Measurements from ENCODE around the gene WDR18.
A peak's percentile ranks its signal among the peaks of the same experiment; 100 is the strongest.
"Not testable (repeated sequence)": the region's sequence is repeated elsewhere in the genome, so short reads cannot be mapped to it uniquely, and the experiment has no call there.

WDR18 gene

DNA sequence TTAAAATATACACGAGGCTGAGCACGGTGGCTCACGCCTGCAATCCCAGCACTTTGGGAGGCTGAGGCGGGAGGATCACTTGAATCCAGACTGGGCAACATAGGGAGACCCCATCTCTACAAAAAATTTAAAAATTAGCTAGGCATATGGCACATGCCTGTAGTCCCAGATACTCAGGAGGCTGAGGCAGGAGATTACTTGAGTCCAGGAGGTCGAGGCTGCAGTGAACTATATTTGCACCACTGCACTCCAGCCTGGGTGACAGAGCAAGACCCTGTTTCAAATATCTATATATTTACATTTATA is 39.7 kb downstream of the WDR18 start:
- DNase-seq = not testable (repeated sequence)

DNA sequence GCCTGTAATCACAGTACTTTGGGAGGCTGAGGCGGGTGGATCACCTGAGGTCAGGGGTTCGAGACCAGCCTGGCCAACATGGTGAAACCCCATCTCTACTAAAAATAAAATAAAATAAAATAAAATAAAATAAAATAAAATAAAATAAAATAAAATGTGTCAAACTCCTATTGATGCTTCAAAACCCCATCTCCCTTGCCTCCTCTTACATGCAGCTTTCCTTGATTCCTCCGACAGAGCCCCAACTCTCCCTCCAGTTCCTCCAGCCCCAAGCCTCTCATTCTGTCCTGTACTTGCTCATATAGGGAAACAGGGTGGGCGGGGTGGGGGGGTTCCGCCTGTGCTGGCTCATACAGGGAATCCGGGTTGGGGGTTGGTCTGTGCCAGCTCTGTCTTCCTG is 40.9 kb downstream of the WDR18 start:
- not testable (repeated sequence) for DNase-seq

DNA sequence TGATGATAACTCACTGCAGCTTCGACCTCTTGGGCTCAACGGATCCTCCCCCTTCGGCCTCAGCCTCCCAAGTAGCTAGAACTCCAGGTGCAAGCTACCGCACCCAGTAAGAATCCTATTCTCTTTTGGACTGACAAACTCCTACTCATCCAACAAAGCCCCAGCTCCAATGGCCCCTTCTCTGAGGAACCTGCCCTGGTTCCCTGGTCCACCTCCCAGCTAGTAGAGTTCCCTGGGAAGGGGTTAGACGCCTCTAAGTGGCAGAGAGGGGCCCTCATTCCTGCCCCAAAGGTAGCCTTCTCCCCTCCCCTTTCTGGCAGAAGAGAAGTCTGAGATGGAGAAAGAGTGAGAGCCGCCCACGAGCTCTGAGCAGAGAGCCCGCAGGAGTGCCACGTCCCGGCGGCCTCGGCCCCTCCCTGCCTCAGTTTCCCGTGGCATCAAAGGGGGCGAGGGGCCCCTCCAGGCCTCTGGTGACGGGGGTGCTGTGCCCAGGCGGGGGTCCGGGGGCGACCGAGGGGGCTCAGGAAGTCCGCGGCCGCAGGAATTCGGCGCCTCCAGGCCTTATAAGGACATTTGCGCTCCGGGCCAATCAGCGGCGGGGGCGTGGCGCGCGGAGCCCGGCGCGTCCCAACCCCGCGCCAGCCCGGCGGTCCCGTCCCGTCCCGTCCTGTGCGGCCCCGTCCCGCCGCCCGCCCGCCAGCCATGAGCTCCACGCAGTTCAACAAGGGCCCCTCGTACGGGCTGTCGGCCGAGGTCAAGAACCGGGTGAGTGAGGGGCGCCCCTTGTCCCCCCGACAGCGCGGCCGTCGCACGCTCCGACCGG is 42.0 kb downstream of the WDR18 start, which contains the start of gene CNN2:
Gene CNN2, plus strand, starts transcription at position 649 of the 823 bp plus-strand sequence. Its CDS starts 54 bp downstream, at position 703.
- peak; percentile 91 for DNase-seq

DNA sequence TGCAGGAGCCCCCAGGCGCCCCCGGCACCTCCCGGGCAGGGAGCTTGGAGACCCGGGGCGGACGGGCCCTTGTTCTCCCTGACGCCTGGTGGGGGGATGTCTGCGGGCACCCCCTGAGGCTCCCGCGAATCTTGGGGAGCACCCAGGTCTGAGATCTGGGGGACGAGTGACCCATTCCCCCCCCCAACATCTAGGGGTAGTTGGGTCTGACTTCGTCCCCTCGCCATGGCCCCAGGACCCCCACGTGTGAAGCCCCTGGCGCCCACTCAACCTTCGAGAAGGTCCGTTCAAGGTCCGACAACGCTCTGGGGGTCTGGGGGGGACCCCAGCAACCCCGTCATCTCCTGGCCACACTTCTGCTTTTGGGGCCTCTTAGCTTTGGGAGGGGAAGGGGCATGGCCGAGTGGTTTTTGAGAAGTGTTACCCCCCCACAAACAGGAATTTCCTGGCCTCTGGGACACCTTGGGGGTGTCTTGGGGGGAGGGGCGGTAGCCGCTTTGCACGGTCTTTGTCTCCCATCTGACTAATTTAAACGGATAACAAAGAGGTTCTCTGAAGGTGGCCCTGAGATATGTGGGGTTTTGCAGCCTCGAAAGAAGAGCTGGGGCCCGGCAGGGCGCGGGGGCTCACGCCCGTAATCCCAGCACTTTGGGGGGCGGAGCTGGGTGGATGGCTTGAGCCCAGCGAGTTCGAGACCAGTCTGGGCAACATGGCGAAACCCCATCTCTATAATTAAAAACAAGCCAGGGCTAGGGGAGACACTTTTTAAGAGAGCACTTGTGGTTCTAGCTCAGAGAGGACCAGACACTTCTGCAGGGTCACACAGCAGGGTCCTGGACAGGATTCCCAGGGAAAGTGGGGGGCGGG is 42.9 kb downstream of the WDR18 start:
- peak; percentile 37 for DNase-seq

DNA sequence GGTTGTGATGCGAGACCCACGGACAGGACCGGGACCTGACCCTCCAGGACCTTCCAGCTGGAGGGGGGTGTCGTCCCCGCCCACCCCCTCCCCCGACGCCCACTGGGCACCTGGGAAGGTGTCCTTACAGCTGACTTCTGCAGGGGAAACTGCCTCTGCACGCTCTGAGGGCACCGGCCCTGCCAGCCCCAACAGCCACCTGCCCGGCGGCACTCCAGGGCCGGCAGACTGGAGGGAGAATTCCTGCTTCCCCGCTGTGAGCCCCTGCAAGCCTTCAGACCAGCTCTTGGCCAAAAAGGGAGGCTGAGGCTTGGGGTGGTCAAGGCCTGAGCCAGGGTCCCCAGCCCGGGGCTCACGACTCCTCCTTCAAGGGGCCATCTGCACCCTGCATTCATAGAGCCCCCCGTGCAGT is 43.5 kb downstream of the WDR18 start:
- peak; percentile 68 for DNase-seq

DNA sequence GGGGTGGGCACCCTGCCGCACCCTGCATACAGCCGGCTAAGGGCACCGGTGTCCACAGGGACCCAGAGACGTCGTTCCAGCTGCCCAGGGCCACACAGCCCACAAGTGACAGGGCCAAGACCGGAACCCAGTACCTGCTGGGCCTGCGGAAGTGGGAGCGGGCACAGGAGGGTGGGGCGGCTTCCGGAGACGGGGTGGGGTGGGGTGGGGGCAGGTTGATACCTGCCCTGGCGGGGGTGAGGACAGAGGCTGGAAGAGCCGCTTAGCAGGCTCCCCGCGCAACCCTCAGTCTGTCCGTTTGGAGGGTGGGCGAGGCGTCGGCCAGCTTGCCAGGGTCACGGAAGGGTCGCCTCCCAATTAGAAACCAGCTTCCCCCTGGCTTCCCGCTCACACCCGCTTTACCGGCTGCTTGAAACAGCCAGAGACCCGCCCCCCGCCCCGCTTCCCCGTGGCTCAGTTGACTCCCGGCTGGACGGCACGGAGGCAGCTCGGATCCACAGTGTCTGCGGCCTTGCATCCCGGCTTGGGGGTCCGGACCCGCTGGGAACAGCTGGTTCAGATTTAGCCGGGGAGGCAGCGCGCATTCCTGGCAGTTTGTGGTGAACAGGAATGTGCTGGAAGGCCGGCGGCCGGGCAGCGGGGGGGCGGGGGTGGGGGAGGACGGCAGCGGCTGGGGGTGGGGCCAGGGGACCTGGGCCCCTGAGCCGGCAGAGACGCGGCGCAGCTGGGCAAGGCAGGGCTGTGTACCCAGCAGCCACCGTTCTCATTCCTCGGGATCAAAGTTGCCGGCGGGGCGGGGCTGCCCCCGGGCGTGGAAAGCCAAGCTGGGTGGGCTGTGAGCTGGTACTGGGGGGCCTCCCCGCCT is 44.1 kb downstream of the WDR18 start:
- peak; percentile 84 for DNase-seq

DNA sequence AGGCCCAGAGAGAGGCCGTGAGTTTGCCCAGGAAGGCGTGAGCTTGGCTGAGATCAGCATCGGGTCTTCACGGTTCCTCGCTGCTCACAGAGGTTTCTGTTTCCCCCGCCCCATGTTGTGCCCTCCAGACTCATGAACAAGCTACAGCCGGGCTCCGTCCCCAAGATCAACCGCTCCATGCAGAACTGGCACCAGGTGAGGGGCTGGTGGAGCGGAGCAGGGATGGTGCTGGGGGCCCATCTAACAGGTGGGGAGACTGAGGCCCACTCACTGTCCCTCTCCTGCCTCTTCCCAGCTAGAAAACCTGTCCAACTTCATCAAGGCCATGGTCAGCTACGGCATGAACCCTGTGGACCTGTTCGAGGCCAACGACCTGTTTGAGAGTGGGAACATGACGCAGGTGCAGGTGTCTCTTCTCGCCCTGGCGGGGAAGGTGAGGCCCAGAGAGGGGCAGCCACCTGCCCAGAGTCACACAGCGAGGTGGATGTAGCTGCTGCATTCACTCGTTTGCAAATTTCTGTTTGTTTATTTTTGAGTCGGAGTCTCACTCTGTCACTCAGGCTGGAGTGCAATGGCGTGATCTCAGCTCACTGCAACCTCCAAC is 48.2 kb downstream of the WDR18 start:
- DNase-seq = no peak

DNA sequence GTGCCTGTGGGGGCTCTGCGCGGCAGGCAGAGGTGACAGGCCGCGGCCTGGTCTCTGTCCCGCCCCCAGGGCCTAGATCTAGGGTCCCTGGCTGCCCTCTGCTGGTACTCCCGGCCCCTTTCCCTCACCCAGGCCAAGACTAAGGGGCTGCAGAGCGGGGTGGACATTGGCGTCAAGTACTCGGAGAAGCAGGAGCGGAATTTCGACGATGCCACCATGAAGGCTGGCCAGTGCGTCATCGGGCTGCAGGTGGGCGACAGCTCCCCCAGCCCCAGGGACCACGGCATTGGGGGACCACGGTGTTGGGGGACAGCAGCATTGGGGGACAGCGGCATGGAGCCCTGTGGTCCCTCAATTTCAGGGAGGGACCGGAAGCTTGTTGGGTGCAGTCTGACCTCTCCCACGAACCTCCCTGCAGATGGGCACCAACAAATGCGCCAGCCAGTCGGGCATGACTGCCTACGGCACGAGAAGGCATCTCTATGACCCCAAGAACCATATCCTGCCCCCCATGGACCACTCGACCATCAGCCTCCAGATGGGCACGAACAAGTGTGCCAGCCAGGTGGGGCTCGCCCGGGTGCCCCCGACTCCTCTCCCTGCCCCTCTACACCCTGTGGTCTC is 52.0 kb downstream of the WDR18 start:
- no peak for DNase-seq

DNA sequence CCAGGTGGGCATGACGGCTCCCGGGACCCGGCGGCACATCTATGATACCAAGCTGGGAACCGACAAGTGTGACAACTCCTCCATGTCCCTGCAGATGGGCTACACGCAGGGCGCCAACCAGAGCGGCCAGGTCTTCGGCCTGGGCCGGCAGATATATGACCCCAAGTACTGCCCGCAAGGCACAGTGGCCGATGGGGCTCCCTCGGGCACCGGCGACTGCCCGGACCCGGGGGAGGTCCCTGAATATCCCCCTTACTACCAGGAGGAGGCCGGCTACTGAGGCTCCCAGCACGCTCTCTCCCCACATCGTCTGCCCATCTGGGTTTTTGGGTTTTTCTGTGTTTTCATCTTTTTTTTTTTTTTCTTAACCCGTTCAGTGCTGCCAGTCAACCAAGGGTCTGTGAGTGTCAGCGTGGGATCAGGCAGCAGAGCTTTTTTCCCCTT is 53.5 kb downstream of the WDR18 start:
- no peak for DNase-seq

DNA sequence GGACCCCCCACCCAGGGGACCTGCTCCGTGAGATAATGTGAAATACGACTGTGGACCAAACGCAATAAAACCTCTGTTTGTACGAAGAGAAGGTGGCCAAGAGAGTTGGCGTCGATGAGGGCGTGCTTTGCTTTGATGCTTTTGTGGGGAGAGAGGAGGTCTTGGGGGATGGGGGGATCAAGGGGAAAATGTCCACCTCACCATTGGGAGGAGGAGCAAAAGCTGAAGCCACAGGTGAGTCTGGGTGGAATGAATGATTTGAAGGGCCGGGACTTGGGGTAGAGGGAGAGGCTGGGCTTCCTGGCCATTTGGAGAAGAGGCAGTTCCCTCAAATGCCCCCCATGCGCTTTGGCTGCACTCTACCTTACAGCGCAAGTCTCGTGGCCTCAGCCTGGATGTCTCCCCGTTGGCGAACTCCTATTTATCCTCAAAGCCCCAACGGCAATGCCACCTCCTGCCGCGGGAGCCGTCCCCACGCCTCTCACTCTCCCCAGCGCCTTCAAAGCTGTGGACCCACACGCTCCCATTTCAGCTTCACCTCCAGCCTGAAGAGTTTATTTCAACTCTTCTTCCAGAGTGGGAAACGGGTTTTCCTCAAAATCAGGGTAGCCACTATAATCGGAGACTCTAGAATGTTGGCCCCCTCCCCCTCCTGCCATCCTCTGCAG is 55.0 kb downstream of the WDR18 start:
- DNase-seq = no peak

DNA sequence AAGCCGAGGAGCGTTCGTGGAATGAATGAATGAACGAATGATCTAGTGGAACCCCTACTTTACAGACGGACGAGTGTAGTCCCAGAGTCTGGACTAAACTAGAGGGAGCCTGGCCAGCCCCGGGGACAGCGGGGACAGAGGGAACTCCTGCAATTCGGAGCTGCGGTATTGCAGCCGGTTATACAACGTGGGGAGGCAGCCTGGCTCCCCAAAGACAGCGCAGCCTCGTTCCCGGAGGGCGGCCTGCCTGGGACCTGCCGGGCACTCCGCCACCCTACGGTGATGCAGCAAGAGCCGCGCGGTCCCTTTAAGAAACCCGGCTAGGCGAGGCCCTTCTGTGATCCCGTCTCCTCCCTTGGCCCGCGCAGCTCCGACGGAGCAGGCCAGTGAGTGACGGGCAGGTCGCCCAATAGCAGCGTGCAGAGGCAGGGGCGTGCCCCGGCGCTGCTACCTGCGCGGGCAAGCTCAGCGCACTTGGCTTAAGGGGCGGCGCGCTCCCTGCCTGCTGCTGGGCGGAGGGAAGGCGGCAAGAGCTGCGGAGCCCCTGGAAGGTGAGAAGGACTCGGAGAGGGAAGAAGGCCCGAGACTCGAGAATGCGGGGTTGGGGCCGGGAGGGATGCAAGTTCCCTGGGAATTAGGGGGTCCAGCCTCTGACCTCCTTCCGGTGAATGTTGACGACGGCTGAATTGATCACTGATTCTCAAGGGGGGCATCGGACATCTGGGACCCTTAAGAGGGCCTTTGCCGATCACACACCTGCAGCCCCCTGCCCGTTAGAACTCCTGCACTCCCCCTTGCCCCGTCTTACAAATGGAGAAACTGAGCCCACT is 55.7 kb downstream of the WDR18 start, which contains the start of gene ABCA7:
Gene ABCA7, plus strand, starts transcription at position 462 of the 830 bp plus-strand sequence. CDS start 1,255 bp downstream, outside the sequence.
- peak; percentile 88 for DNase-seq

DNA sequence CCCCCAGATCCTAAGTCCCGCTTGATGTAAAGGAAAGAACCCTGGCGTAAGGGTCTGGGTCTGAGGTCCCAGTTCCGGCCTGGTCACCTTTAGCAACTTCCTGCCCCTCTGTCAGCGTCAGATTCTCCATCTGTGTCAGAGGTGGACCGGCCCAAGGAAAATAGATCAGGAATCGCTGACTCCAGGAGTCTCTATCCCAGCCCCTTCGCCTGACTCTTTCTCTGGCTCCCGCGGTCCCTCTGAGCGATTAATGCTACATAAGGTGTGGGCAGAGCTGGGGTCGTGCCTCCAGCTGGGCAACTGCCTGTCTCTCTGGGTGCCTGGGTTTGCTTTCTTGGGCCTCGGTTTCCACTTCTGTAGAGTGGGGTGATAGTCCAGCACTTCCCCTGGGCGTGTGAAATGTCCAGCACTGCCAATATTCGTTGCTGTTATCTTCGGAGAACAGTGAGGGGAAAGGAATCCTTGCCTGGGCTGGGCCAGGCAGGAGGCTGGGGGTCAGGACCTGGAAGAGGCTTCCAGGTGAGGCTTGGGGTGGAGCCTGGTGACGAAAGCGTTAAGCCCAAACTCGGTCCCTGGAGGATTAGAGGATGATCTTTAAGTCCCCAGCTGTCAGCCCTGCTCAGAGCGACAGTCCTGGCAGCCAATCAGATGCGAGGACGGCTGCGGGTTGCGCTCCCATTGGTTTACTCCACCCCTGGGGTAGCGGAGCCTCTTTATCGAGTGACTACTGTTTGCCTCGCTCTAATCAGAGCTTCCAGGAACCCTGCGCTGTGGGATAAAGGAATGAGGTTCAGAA is 56.5 kb downstream of the WDR18 start:
- DNase-seq = peak; percentile 98

DNA sequence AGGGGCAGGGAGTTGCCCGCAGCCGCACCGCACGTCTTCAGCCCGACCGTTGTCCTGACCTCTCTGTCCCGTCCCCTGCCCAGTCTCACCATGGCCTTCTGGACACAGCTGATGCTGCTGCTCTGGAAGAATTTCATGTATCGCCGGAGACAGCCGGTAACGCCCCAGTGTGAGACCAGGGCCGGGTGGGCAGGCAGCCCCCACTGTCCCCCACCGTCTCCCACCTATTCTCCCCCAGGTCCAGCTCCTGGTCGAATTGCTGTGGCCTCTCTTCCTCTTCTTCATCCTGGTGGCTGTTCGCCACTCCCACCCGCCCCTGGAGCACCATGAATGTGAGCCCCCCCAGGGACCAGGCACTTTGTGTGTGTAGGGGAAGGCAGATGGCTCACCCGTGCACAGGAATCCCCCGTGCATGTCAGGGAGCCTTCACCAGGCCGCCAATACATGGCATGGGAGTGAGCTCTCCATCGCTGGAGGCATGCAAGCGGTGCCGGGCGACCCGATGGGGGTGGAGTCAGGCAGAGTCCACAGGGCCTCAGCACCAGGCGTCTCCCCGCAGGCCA is 57.2 kb downstream of the WDR18 start:
- no peak for DNase-seq

DNA sequence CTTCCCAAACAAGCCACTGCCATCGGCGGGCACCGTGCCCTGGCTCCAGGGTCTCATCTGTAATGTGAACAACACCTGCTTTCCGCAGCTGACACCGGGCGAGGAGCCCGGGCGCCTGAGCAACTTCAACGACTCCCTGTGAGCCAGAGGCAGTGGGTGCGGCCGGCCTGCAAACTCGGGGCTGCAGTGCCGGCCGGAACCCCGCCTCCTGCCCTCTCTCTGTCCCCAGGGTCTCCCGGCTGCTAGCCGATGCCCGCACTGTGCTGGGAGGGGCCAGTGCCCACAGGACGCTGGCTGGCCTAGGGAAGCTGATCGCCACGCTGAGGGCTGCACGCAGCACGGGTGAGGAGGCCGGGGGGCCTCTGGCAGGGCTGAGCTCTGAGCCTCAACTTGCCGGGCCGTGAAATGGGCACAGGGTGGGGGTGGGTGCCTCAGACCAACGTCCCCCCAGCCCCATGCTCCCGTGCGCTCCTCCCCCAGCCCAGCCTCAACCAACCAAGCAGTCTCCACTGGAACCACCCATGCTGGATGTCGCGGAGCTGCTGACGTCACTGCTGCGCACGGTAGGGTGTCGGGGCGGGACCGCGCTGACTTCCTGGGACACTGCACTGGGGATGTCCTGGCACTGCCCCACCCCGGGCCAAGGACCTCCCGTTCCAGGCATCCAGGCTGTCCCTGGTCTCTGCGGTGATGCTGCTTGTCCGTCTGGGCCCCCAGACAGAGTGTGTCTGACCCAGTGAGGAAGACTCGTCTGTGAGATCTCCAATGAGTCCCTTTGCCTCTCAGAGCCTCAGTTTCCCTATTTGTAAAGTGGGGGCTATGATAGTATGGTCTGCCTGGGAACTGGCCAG is 57.9 kb downstream of the WDR18 start:
- no peak for DNase-seq

DNA sequence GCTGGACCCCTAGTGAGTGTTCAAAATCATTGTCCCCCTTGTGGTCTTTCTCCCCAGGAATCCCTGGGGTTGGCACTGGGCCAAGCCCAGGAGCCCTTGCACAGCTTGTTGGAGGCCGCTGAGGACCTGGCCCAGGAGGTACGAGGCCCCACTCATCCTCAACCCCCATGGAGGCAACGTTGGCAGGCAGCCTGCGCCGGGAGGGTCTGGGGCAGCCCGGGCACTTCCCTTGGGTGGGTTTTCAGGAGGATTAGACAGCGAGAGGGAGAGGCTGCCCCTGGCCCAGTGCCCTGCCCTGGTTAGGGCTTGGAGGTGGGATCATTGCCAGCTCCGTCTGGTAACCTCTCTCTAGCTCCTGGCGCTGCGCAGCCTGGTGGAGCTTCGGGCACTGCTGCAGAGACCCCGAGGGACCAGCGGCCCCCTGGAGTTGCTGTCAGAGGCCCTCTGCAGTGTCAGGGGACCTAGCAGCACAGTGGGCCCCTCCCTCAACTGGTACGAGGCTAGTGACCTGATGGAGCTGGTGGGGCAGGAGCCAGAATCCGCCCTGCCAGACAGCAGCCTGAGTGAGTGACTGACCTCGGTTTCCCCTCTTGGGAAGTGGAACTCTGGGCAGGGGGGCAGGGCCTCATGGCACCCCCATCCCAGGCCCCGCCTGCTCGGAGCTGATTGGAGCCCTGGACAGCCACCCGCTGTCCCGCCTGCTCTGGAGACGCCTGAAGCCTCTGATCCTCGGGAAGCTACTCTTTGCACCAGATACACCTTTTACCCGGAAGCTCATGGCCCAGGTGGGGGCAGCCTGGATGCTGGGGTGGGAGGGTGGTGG is 58.8 kb downstream of the WDR18 start:
- no peak for DNase-seq
